ENCODE measurements around the gene WDR4. TPM values are rescaled to one million over a fixed set of nuclear protein-coding genes. Genes with fewer than 3 reads are reported as not detected.

The WDR4 gene
- total and polyA plus RNA-seq, 9 of the 15 experiments (the other 6 are each of a cell fraction or from before 2014, with no cell fraction given): 5.4 to 95.4 (median 32.1) TPM

GRCh38 chr21:42923553-42924432 lies 44.5 kb upstream of the WDR4 start (continued):
- TF ChIP-seq ZNF449 (CRISPR knock-in tag; IDR thresholded peaks at IDR 0.05) (no peak), ZBTB17 (CRISPR knock-in tag; IDR thresholded peaks at IDR 0.05) (no peak), ESRRB (CRISPR knock-in tag; IDR thresholded peaks at IDR 0.05; ENCODE audit: borderline replicate concordance) (no peak), ZKSCAN3 (CRISPR knock-in tag; IDR thresholded peaks at IDR 0.05) (no peak), RBFOX2 (IDR thresholded peaks at IDR 0.05; ENCODE audit: low read depth, low read length) (peak; percentile 33; the same call in 1 of the 2 replicates), SMARCC2 (IDR thresholded peaks at IDR 0.05; ENCODE audit: low read depth) (peak; percentile 50; the same call in 1 of the 2 replicates), HOXB6 (CRISPR knock-in tag; IDR thresholded peaks at IDR 0.05; ENCODE audit: borderline replicate concordance) (no peak), SIRT6 (IDR thresholded peaks at IDR 0.05; ENCODE audit: low read depth, low read length) (no peak), SNRNP70 (optimal IDR thresholded peaks at IDR 0.05; ENCODE audit: low read depth, low read length) (no peak), BCOR (IDR thresholded peaks at IDR 0.05) (peak; percentile 89), TBL1XR1 (IDR thresholded peaks at IDR 0.05; ENCODE audit: low read length in 2 of 2) (no peak), DACH1 (IDR thresholded peaks at IDR 0.05; ENCODE audit: partially characterized antibody) (peak; percentile 70), NKRF (IDR thresholded peaks at IDR 0.05; ENCODE audit: borderline replicate concordance) (peak; percentile 79), LCOR (CRISPR knock-in tag; IDR thresholded peaks at IDR 0.05) (peak; percentile 97), SUPT5H (IDR thresholded peaks at IDR 0.05) (peak; percentile 84), NBN (IDR thresholded peaks at IDR 0.05; ENCODE audit: low read depth) (peak; percentile 99), MXI1 (IDR thresholded peaks at IDR 0.05; ENCODE audit: low read depth, low read length) (no peak; the same call in 1 of the 2 replicates), PRDM10 (IDR thresholded peaks at IDR 0.05; ENCODE audit: partially characterized antibody) (peak; percentile 74), ZNF444 (CRISPR knock-in tag; IDR thresholded peaks at IDR 0.05) (no peak), TARDBP (IDR thresholded peaks at IDR 0.05) (peak; percentile 67; the same call in 1 of the 2 replicates), EHMT2 (IDR thresholded peaks at IDR 0.05) (peak; percentile 91), ESRRA (IDR thresholded peaks at IDR 0.05; ENCODE audit: borderline replicate concordance, low read depth) (peak; percentile 67)
